Activated CD4-positive, alpha-beta T cell treated with anti-CD3 and anti-CD28 coated beads, Interleukin-2, amount 10 ng/mL, durations not matched to agents 7 days and 5 days (primary cell): Measurements from ENCODE around the gene NPHP4. TPM values are rescaled to one million over a fixed set of nuclear protein-coding genes. Genes with fewer than 3 reads are reported as not detected.

Experiments used
- CTCF ChIA-PET: fragments of 350-600 bp; sonication (Branson Sonifier 250); formaldehyde crosslinking; loops from one replicate; lab custom pipeline; 2021; ENCODE audit warnings: antibody characterized with exemption; lab: Charles Lee
- POLR2A ChIA-PET: fragments of 350-600 bp; sonication (Branson Sonifier 250); formaldehyde crosslinking; loops from one replicate; lab custom pipeline; 2021; ENCODE audit warnings: antibody characterized with exemption; lab: Charles Lee
- DNase-seq: peaks from one replicate; pipeline ENCODE4 v3.0.0-alpha.2; 2020
- H3K27ac Mint-ChIP-seq: one replicate; pipeline ENCODE4 v1.8.0; 2021; ENCODE audit warnings: mild to moderate bottlenecking, moderate library complexity, mixed read lengths
- H3K27me3 Mint-ChIP-seq: one replicate; pipeline ENCODE4 v1.8.0; 2021; ENCODE audit warnings: mixed read lengths
- H3K36me3 Mint-ChIP-seq: one replicate; pipeline ENCODE4 v1.8.0; 2021; ENCODE audit warnings: low read depth, mixed read lengths
- H3K4me1 Mint-ChIP-seq: one replicate; pipeline ENCODE4 v1.8.0; 2021; ENCODE audit warnings: mixed read lengths
- H3K4me3 Mint-ChIP-seq: one replicate; pipeline ENCODE4 v1.8.0; 2021; ENCODE audit warnings: mild to moderate bottlenecking, moderate library complexity, mixed read lengths
- H3K9me3 Mint-ChIP-seq: one replicate; pipeline ENCODE4 v1.8.0; 2021; ENCODE audit warnings: mixed read lengths
- total RNA-seq, 2 experiments: library from RNA; stranded (reverse); gene quantifications; one replicate each; pipeline ENCODE4 v1.2.3, GENCODE V29; 2021

The NPHP4 gene
- total RNA-seq, 2 experiments from 2014 or later = 14.6 to 16.1 TPM

DNA sequence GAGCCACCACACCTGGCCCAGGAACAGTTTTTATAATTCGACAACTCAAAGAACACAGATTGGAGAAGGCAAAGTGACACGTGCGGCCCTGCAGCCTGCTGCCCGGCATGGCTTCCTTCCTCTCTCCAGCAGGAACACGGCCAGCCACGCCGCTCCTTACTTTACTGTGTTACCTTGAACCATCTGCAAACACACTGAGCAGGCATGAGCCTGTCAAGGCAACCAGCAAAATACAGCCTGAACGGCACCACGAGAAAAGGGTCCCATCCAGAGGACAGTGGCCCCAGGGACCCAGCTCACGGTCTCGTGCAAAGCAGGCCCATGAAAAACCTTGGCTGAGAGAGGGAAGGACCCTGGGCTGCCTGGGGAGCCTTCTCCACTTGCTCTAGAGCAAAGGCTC is 38.8 kb downstream of the NPHP4 start:
- Mint-ChIP-seq H3K4me1 (peaks cover 25% of the 10 kb centered on the region), H3K4me3 (no peak overlapping the region), H3K27me3 (no peaks in the 10 kb centered on the region), H3K9me3 (no peaks in the 10 kb centered on the region), H3K36me3 (peaks cover 15% of the 10 kb centered on the region), H3K27ac (no peak overlapping the region)
- POLR2A ChIA-PET = no interaction called here
- CTCF ChIA-PET = no interaction called here
- no peak for DNase-seq

DNA sequence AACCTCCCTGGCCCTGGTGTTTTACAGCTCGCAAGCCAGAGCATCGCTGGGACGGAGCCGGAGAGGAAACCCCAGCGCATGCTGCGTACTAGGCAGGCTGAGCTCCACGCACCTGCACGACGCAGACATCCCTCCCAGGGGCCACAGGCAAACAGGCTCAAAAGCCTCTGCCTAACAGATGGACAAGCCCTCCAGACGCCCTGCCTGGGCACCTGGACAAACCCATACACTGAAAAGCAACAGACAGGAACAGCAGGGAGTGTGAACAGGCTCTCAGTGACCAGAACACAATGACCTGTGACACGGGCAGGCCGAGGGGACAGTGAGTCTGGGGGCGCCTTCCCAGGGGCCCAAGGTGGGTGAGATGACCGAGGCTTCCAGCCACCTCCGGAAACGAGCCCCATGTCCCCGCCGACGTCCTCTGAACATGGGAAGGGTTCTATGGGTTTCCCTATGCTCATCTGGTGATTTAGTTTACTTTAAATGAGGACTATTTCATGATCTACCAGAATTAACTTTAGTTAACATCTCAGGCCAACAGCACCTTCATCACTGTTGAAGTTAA is 40.3 kb downstream of the NPHP4 start:
- no peaks in the 10 kb centered on the region for H3K9me3 Mint-ChIP-seq
- peaks cover 21% of the 10 kb centered on the region for H3K4me1 Mint-ChIP-seq
- ChIA-PET CTCF (no interaction called here), POLR2A (no interaction called here)
- H3K27me3 Mint-ChIP-seq = no peaks in the 10 kb centered on the region
- H3K4me3 Mint-ChIP-seq = no peak overlapping the region
- DNase-seq = no peak
- no peak overlapping the region for H3K27ac Mint-ChIP-seq
- H3K36me3 Mint-ChIP-seq = peaks cover 15% of the 10 kb centered on the region

DNA sequence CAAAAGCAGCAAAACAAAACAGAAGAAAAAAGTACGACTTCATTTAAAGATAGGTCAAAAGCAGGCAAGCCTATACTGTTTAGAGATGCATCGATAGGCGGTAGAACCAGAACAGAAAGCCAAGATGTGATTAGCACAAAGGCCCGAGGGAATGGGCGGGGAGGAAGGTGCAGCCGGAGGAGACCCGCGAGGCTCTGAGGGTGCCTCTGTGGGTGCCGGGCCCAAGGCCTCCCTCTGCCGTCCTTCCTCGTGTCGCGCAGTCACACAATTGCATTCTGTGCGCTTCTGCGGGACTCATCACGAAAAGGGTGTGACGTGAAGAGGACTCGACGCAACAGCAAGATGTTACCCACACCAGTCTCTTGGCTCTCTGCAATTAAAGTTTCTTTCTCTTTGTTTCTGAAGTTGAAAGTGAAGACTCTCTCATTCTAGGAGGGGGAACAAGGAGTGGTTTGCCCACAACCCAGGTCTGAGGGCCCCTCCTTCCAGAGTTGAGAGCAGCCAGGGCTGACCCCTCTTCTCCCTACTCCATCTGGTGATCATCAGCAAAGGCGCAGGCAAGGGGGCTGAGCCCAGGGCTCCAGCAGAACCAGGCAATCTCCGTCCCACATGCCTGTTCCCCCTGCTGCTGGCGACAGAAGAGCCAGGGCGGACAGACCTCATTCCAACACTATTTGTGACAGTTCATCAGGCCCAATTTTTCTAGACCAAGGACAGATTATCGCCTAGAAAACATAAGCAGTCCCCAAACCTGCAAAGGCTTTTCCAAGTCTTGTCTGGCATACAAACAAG is 41.0 kb downstream of the NPHP4 start:
- POLR2A ChIA-PET = no interaction called here
- H3K36me3 Mint-ChIP-seq = peaks cover 18% of the 10 kb centered on the region
- CTCF ChIA-PET = no interaction called here
- H3K9me3 Mint-ChIP-seq = no peaks in the 10 kb centered on the region
- H3K4me1 Mint-ChIP-seq = peaks cover 19% of the 10 kb centered on the region
- no peak overlapping the region for H3K27ac Mint-ChIP-seq
- H3K27me3 Mint-ChIP-seq = no peaks in the 10 kb centered on the region
- no peak overlapping the region for H3K4me3 Mint-ChIP-seq
- no peak for DNase-seq

DNA sequence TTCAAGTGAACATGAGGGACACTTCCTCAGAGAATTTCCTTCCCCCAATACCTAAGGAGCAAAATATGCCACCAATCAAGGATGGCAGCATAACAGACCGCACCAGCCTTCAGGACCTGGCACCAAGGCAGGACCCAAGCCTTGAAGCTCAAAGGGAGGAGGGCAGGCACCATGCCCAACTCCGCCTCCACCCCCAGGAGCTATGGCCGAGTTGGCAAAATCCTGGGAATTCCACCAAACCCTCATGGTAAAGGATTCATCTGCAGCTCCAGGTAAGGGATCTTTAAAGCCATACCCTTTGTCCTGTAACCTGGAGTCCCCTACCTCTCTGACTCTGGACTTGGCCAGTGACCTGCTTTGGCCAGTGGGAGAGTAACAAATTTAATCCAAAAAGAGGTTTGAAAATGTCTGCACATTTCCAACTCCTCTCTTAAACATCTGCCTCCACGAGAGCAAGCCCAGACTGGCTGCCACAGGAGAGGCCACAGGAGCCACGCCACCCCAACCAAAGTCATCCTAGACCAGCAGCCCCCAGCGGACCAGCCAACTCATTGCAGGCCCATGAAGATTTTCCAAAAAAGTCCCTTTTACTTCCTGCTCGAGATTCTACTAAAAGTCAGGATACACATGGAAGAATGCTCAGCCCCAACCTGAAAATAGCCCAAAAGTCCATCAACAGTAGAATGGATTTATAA is 41.9 kb downstream of the NPHP4 start:
- Mint-ChIP-seq H3K4me1 (peaks cover 11% of the 10 kb centered on the region), H3K27me3 (no peaks in the 10 kb centered on the region), H3K9me3 (no peaks in the 10 kb centered on the region), H3K4me3 (no peak overlapping the region), H3K36me3 (peaks cover 12% of the 10 kb centered on the region), H3K27ac (no peak overlapping the region)
- CTCF ChIA-PET = no interaction called here
- POLR2A ChIA-PET = no interaction called here
- no peak for DNase-seq

DNA sequence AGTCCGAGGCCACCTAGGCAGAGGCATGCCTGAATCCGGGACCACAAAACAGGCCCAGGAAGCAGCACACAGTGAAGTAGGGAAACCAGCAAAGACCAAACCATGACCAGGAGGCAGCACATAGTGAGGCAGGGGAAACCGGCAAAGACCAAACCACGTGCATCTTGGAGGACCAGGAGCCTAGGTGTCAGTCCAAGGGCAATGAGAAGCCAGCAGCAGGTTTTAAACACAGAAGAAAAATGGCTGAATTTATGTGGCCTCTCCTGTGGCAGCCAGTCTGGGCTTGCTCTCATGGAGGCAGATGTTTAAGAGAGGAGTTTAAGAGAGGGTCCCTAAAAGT is 42.5 kb downstream of the NPHP4 start:
- DNase-seq = no peak
- POLR2A ChIA-PET = no interaction called here
- Mint-ChIP-seq H3K27ac (no peak overlapping the region), H3K36me3 (peaks cover 8% of the 10 kb centered on the region), H3K9me3 (no peaks in the 10 kb centered on the region), H3K27me3 (no peaks in the 10 kb centered on the region), H3K4me3 (no peak overlapping the region), H3K4me1 (peaks cover 5% of the 10 kb centered on the region)
- CTCF ChIA-PET = no interaction called here

DNA sequence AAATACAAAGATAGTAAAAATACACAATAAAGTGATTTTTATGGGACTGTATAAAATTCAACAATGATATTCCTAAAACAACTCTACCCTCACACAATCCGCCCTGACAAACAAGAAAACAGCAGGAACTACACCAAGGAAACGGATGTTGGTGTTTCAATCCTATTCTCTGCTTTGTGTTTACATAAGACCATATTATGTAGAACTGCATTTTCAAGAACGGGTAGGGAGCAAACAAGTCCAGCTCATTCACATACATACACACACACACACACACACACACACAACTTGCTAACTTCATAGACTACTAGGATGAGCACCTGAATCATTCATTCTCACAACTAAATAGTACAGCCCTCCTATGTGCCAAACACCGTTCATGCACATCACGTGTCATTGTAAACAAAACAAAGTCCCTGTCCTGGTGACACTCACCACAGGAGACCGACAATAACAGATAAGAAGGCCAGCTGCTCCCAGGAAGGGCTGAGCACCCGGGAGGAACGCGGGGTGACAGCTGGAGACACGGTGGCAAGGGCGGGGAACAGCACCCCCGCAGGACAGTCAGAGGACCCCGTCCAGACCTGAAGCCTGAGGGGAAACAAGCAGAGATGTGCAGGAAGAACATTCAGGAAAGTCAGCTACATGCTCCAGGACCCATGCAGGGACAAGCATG is 43.0 kb downstream of the NPHP4 start:
- no peak overlapping the region for H3K27ac Mint-ChIP-seq
- ChIA-PET CTCF (no interaction called here), POLR2A (no interaction called here)
- no peaks in the 10 kb centered on the region for H3K27me3 Mint-ChIP-seq
- peaks cover 5% of the 10 kb centered on the region for H3K36me3 Mint-ChIP-seq
- peaks cover under 1% of the 10 kb centered on the region for H3K4me1 Mint-ChIP-seq
- H3K9me3 Mint-ChIP-seq = no peaks in the 10 kb centered on the region
- no peak overlapping the region for H3K4me3 Mint-ChIP-seq
- DNase-seq = no peak

DNA sequence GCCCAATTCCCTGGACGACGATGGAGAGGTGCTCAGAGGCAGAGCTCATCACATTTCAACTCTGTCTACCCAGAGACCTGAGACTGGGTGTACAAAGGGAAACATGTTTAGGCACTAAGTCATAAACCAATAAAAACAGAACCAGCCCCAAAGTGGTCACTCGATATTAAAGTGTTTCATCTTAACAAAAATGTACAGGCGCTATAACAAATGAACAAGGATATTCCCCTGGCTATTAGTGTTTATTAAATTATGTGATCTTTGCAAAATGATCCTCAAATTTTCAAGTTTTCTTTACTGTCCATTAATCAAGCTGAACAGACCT is 43.6 kb downstream of the NPHP4 start:
- ChIA-PET CTCF (no interaction called here), POLR2A (no interaction called here)
- Mint-ChIP-seq H3K27me3 (no peaks in the 10 kb centered on the region), H3K9me3 (no peaks in the 10 kb centered on the region), H3K36me3 (peaks cover 5% of the 10 kb centered on the region), H3K27ac (no peak overlapping the region), H3K4me1 (no peaks in the 10 kb centered on the region), H3K4me3 (no peak overlapping the region)
- no peak for DNase-seq

DNA sequence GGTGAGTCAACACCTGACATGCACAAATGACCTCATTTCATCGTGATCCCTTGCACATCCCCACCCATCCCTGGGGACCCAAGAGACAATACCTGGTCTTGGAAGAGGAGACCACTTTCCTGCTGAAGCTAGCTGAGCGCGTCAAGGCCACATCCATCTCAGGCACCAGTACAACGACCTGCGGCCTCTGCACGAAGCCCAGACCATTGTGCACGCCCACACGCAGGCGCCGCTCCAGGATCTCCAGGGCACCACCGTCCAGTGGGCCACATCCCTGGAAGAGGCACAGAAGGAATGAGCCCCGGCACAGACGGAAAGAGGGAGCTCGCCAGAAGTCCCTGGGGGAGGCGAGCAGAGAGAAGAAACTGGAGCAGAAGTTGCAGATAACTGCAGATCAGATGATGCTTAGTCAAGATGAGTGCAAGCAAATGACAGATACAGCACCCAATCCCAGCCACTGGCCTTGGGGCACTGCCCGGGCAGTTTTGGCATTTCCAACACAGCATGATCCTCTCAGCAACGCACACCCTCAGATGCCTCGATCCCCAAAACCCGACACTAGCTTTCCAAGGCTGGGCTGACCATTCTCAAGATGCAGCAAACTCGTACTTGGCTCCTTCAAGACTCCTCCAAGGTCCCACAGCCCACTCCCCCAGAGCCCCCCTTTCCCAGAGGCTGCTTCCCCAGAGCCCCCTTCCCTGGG is 44.1 kb downstream of the NPHP4 start:
- Mint-ChIP-seq H3K27me3 (no peaks in the 10 kb centered on the region), H3K27ac (no peak overlapping the region), H3K9me3 (no peaks in the 10 kb centered on the region), H3K4me3 (no peak overlapping the region), H3K4me1 (no peaks in the 10 kb centered on the region), H3K36me3 (peaks cover 5% of the 10 kb centered on the region)
- CTCF ChIA-PET = no interaction called here
- DNase-seq = no peak
- POLR2A ChIA-PET = no interaction called here

DNA sequence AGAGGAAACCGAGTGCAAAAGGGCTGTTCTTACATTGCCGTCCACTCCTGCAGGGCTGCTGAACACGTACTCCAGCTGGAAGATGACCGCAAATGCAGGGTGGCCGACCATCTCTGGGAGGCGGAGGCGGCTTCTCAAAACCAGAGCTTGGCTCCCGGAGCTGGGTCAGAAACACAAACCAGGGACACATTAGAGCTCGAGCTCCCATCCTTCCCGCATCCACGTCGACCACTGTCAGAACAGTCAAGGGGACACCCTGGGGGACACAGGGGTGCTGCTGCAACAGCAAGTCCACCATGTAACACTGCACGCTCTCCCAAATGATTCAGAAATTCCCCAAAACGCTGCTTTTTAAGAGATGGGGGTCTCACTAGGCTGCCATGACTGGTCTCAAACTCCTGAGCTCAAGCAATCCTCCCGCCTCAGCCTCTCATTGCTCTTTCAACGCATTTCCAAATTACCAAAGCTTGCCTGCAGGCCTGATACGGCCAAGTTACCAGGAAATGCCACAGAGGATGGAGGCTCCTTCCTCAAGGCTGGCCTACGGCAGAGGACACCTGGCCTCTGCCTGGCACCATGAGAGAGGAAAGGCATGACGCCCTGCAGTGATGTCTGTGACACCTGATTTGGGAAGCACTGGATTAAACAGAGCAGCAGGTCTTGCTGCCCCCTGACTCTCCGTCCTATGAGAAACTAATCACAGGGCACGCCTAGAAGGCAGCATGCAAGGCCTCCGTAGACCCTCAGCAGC is 45.0 kb downstream of the NPHP4 start:
- POLR2A ChIA-PET = no interaction called here
- no peaks in the 10 kb centered on the region for H3K4me1 Mint-ChIP-seq
- CTCF ChIA-PET = interaction anchor here (0.6 to 0.7 kb wide), 2 partner anchors 38 to 442 kb away, joined by 4 to 5 read pairs; no protein-coding TSS in a partner anchor
- no peaks in the 10 kb centered on the region for H3K9me3 Mint-ChIP-seq
- peaks cover 5% of the 10 kb centered on the region for H3K36me3 Mint-ChIP-seq
- H3K27ac Mint-ChIP-seq = no peak overlapping the region
- DNase-seq = no peak
- no peaks in the 10 kb centered on the region for H3K27me3 Mint-ChIP-seq
- H3K4me3 Mint-ChIP-seq = no peak overlapping the region

DNA sequence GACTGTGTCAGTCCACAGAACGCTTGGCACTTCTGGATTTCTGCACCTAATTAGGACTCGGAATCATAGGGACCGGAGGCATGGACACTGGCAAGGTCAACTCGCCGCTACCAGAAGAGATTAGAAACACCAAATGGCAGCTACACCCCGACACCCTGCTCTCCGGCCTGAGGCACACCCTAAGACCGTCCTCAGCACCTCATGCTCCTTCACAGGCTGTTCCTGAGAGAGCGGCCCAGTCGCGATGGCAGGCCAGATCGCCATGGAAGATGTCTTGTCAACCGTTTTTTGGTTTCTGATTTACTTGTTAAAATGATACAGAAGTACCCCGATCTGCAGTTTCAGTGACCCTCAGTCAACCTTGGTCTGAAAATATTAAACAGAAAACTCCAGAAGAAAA is 46.8 kb downstream of the NPHP4 start:
- Mint-ChIP-seq H3K27me3 (no peaks in the 10 kb centered on the region), H3K9me3 (no peaks in the 10 kb centered on the region), H3K27ac (no peak overlapping the region), H3K4me3 (no peak overlapping the region), H3K4me1 (no peaks in the 10 kb centered on the region), H3K36me3 (peaks cover 5% of the 10 kb centered on the region)
- no peak for DNase-seq
- POLR2A ChIA-PET = no interaction called here
- CTCF ChIA-PET = no interaction called here

DNA sequence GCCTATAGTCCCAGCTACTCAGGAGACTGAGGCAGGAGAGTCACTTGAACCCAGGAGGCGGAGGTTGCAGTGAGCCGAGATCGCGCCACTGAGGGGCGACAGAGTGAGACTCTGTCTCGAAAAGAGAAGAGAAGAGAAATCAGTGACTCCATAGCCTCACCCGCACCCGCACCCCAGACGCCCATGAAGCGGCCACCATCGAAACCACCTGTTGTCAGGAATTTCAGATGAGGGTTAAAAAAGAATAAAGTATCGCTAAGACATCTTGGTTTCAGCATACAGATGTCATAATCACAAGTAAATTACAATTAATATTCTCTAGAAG is 47.4 kb downstream of the NPHP4 start:
- POLR2A ChIA-PET = no interaction called here
- peaks cover 5% of the 10 kb centered on the region for H3K36me3 Mint-ChIP-seq
- no peaks in the 10 kb centered on the region for H3K27me3 Mint-ChIP-seq
- H3K9me3 Mint-ChIP-seq = no peaks in the 10 kb centered on the region
- H3K4me3 Mint-ChIP-seq = no peak overlapping the region
- no peaks in the 10 kb centered on the region for H3K4me1 Mint-ChIP-seq
- no peak for DNase-seq
- CTCF ChIA-PET = no interaction called here
- no peak overlapping the region for H3K27ac Mint-ChIP-seq

DNA sequence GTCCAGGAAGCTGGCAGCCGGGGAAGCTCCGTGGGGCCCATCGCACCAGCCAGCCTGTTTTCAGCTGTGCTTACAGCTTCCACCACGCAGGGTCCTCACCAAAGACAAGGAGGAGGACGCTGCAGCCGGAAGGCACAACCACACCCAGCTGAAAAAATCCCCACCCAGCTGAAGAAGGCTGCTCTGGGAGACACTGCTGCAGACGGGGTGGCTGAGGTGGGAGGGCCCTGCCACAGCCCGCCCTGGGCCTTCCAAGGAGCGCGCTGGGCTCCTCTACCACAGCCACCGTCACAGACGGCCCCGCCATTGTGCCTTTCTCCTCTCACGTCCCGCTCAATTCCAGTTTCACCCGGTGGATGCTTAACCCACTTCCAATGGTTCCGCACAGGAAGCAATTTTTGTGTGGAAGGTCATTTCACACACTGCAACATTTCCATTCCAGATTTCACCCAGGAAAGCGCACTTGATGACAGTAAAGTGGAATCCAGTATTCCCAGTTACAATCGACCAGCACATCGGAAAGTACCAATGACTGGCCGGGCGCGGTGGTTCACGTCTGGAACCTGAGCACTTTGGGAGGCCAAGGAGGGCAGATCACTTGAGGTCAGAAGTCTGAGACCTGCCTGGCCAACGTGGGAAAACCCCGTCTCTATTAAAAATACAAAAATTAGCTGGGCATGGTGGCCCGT is 47.9 kb downstream of the NPHP4 start:
- ChIA-PET CTCF (no interaction called here), POLR2A (no interaction called here)
- Mint-ChIP-seq H3K36me3 (peaks cover 5% of the 10 kb centered on the region), H3K27ac (no peak overlapping the region), H3K4me3 (no peak overlapping the region), H3K27me3 (no peaks in the 10 kb centered on the region), H3K9me3 (no peaks in the 10 kb centered on the region), H3K4me1 (no peaks in the 10 kb centered on the region)
- DNase-seq = no peak
